ENCODE results near the gene CACNA1E.

GRCh38 chr1:181732218-181732990, 249.1 kb downstream of the CACNA1E start:
- no peak for TF ChIP-seq CTCF (IDR thresholded peaks at IDR 0.05)
- TF ChIP-seq POLR2A (IDR thresholded peaks at IDR 0.05) = no peak

All from Peyer's patch (tissue), 4 donors.